Stomach (tissue), 9 donors: ENCODE measurements around the gene BNC2. TPM values are rescaled to one million over a fixed set of nuclear protein-coding genes. Genes with fewer than 3 reads are reported as not detected.

Experiments
- DNase-seq, 2 donors: peaks; one replicate each; pipeline versions ENCODE4 v3.0.0 to v3.0.0-alpha.2; 2013 to 2019
- H3K27ac ChIP-seq, 5 donors: fragments of 200-600 bp in 4 of 5; sonication (generic) in 4 of 5; one replicate each; pipeline ENCODE4 v1.5.1; 2013 to 2019; ENCODE audit warnings: mild to moderate bottlenecking in 1 of 5, moderate library complexity in 1 of 5
- H3K27me3 ChIP-seq, 3 donors: fragments of 200-600 bp; sonication (generic); one replicate each; pipeline ENCODE4 v1.5.1; 2017 to 2019; ENCODE audit warnings: mixed run types in 1 of 3
- H3K36me3 ChIP-seq, 4 donors: fragments of 200-600 bp; sonication (generic); 1 replicate in 3 of 4; 2 replicates in 1 of 4; pipeline ENCODE4 v1.5.1; 2016 to 2019
- H3K4me1 ChIP-seq, 4 donors: fragments of 200-600 bp; sonication (generic); one replicate each; pipeline ENCODE4 v1.5.1; 2016 to 2019
- H3K4me3 ChIP-seq, 4 donors: fragments of 200-600 bp; sonication (generic) in 3 of 4; one replicate each; pipeline ENCODE4 v1.5.1; 2016 to 2019; ENCODE audit warnings: mild to moderate bottlenecking in 1 of 4
- H3K9me3 ChIP-seq, 4 donors: fragments of 200-600 bp; sonication (generic); one replicate each; pipeline ENCODE4 v1.5.1; 2016 to 2019
- CTCF ChIP-seq, 7 experiments: fragments of 450-650 bp in 4 of 7; fragments of 200-600 bp in 3 of 7; sonication (generic) in 3 of 7; IDR thresholded peaks; one replicate each; pipeline ENCODE4 v1.5.1; 2016 to 2019; ENCODE audit warnings: antibody characterized with exemption in 7 of 7, control low read depth in 2 of 7, mild to moderate bottlenecking in 1 of 7
- EP300 ChIP-seq: sonication (generic); formaldehyde crosslinking; IDR thresholded peaks from one replicate; pipeline ENCODE4 v1.6.1; 2017; ENCODE audit warnings: antibody characterized with exemption
- POLR2A ChIP-seq, 4 donors: fragments of 450-650 bp; IDR thresholded peaks; one replicate each; pipeline ENCODE4 v1.6.1; 2016; ENCODE audit warnings: antibody characterized with exemption in 4 of 4, control low read depth in 2 of 4, mild to moderate bottlenecking in 1 of 4, moderate library complexity in 1 of 4
- POLR2AphosphoS5 ChIP-seq, 3 donors: sonication (generic); formaldehyde crosslinking; IDR thresholded peaks; one replicate each; pipeline ENCODE4 v1.6.1; 2016; ENCODE audit warnings: antibody characterized with exemption in 3 of 3
- WGBS, 5 donors: extraction: QIAGEN DNeasy Blood & Tissue Kit in 3 of 5; methylation state at CpG; one replicate each; pipeline versions ENCODE4 v1.1.5 to v1.1.7; 2013 to 2018; 5-methylcytosine and 5-hydroxymethylcytosine counted together
- intact Hi-C: fragments of 100-400 bp; cut with DNase I; formaldehyde crosslinking; loops from one replicate; pipeline ENCODE4 v1.15.1; 2023; ENCODE audit warnings: low total_unique reads
- polyA plus RNA-seq, 3 donors: library from polyadenylated mRNA; stranded (reverse); fragments of 200-250 nt; gene quantifications; one replicate each; pipeline ENCODE4 v1.2.3, GENCODE V29; 2013
- total RNA-seq, 5 donors: library from RNA; depleted of rRNA; stranded (reverse); fragments of >200 nt; gene quantifications; one replicate each; pipeline versions ENCODE4 v1.1.0 to v1.2.3, GENCODE V29; 2014 to 2016
- donor health status: healthy with polysubstance abuse.
- donor health status: Bipolar disorder and iron deficiency.
- donor health status: healthy.

The BNC2 gene
- total and polyA plus RNA-seq, 8 donors, result 1.1 to 60.7 (median 7.6) TPM

- H3K36me3 ChIP-seq, result no peaks in the 10 kb centered on the region
- DNase-seq, result no peak
- H3K4me1 ChIP-seq, result no peaks in the 10 kb centered on the region
- H3K9me3 ChIP-seq, result peaks cover 0 to 14% (median 5%) of the 10 kb centered on the region in 4 donors
- TF ChIP-seq POLR2AphosphoS5 (IDR thresholded peaks at IDR 0.05) (no peak), EP300 (no peak), POLR2A (IDR thresholded peaks at IDR 0.05) (no peak), CTCF (IDR thresholded peaks at IDR 0.05) (no peak)
- H3K4me3 ChIP-seq, result no peak overlapping the region
- no peaks in the 10 kb centered on the region for H3K27me3 ChIP-seq
- intact Hi-C loops, result no loop called here
- WGBS, 5 donors, result 49 to 81% (median 77%) methylated on average over 1 to 2 of the region's 2 CpGs
- no peak overlapping the region for H3K27ac ChIP-seq
Observed at GRCh38 chr9:16391369-16391768, 479.1 kb downstream of the BNC2 start.

- Histone ChIP-seq H3K27ac (no peak overlapping the region), H3K27me3 (no peaks in the 10 kb centered on the region), H3K4me3 (no peak overlapping the region), H3K4me1 (no peaks in the 10 kb centered on the region), H3K9me3 (peaks cover 0 to 6% (median 2%) of the 10 kb centered on the region in 4 donors), H3K36me3 (no peaks in the 10 kb centered on the region)
- 70 to 81% (median 73%) methylated on average over 2 of the region's 2 CpGs for WGBS, 5 donors
- intact Hi-C loops, result no loop called here
- TF ChIP-seq EP300 (no peak), POLR2A (IDR thresholded peaks at IDR 0.05) (no peak), CTCF (IDR thresholded peaks at IDR 0.05) (no peak), POLR2AphosphoS5 (IDR thresholded peaks at IDR 0.05) (no peak)
- no peak for DNase-seq
Observed at GRCh38 chr9:16387382-16387781, 483.1 kb downstream of the BNC2 start.

- intact Hi-C loops, result no loop called here
- Histone ChIP-seq H3K9me3 (peaks cover 0 to 6% (median 2%) of the 10 kb centered on the region in 4 donors), H3K27ac (no peak overlapping the region), H3K27me3 (no peaks in the 10 kb centered on the region), H3K4me3 (no peak overlapping the region), H3K36me3 (no peaks in the 10 kb centered on the region), H3K4me1 (no peaks in the 10 kb centered on the region)
- TF ChIP-seq CTCF (IDR thresholded peaks at IDR 0.05), result no peak
- no peak for TF ChIP-seq POLR2A (IDR thresholded peaks at IDR 0.05)
- TF ChIP-seq POLR2AphosphoS5 (IDR thresholded peaks at IDR 0.05), result no peak
- no peak for TF ChIP-seq EP300
- 48 to 65% (median 56%) methylated on average over 2 of the region's 2 CpGs for WGBS, 5 donors
- no peak for DNase-seq
Observed at GRCh38 chr9:16386827-16387077, 483.7 kb downstream of the BNC2 start.

GRCh38 chr9:16386007-16386826, 484.3 kb downstream of the BNC2 start:
- Histone ChIP-seq H3K27ac (no peak overlapping the region), H3K27me3 (no peaks in the 10 kb centered on the region), H3K36me3 (no peaks in the 10 kb centered on the region), H3K4me3 (no peak overlapping the region), H3K9me3 (peaks cover 0 to 6% (median 2%) of the 10 kb centered on the region in 4 donors), H3K4me1 (no peaks in the 10 kb centered on the region)
- 77 to 84% (median 83%) methylated on average over 6 of the region's 6 CpGs for WGBS, 5 donors
- intact Hi-C loops, result no loop called here
- no peak for DNase-seq
- TF ChIP-seq CTCF (IDR thresholded peaks at IDR 0.05) (no peak), POLR2A (IDR thresholded peaks at IDR 0.05) (no peak), POLR2AphosphoS5 (IDR thresholded peaks at IDR 0.05) (no peak), EP300 (no peak)
